SU-DHL-6 (cell line): ENCODE measurements around the gene RASAL3.
"Not testable (repeated sequence)": the region's sequence is repeated elsewhere in the genome, so short reads cannot be mapped to it uniquely, and the experiment has no call there.

Experiments
- H2AFZ ChIP-seq: fragments of 200-600 bp; sonication (generic); 2 replicates; pipeline ENCODE4 v1.6.1; 2014; ENCODE audit warnings: low read depth, mild to moderate bottlenecking, moderate library complexity, mixed read lengths, antibody characterized with exemption, low read length; ENCODE audit not compliant: severe bottlenecking
- H3F3A ChIP-seq: fragments of 200-600 bp; shearing (Covaris generic); 2 replicates; pipeline ENCODE4 v1.6.0; 2016; ENCODE audit warnings: antibody characterized with exemption, mild to moderate bottlenecking; ENCODE audit not compliant: insufficient read depth
- H3K27ac ChIP-seq: fragments of 200-600 bp; sonication (generic); 2 replicates; pipeline ENCODE4 v1.5.1; 2016; ENCODE audit warnings: low read depth, mild to moderate bottlenecking, low read length, moderate library complexity, mixed read lengths
- H3K27me3 ChIP-seq: fragments of 200-600 bp; sonication (generic), shearing (Covaris generic); 2 replicates; pipeline ENCODE4 v1.6.0; 2014; ENCODE audit warnings: mild to moderate bottlenecking, low read length
- H3K36me3 ChIP-seq: fragments of 200-600 bp; sonication (generic); 2 replicates; pipeline ENCODE4 v1.6.1; 2014; ENCODE audit warnings: mild to moderate bottlenecking, low read length, mixed read lengths
- H3K4me2 ChIP-seq: fragments of 300-600, 200-600 bp; shearing (Covaris generic), sonication (generic); 2 replicates; pipeline ENCODE4 v1.6.0; 2014; ENCODE audit warnings: low read length, low read depth, mild to moderate bottlenecking; ENCODE audit not compliant: poor library complexity, severe bottlenecking
- H3K4me3 ChIP-seq: fragments of 200-600 bp; sonication (generic); 2 replicates; pipeline ENCODE4 v1.5.1; 2014; ENCODE audit warnings: antibody characterized with exemption, low read length, mild to moderate bottlenecking, mixed read lengths; ENCODE audit not compliant: insufficient read depth, poor library complexity, severe bottlenecking
- H3K79me2 ChIP-seq: fragments of 200-600 bp; sonication (generic); 2 replicates; pipeline ENCODE4 v1.6.1; 2014; ENCODE audit warnings: mild to moderate bottlenecking, low read length, moderate library complexity; ENCODE audit not compliant: insufficient read depth
- H3K9ac ChIP-seq: fragments of 200-600 bp; sonication (generic); 2 replicates; pipeline ENCODE4 v1.7.0; 2014; ENCODE audit warnings: mild to moderate bottlenecking, low read length
- H3K9me2 ChIP-seq: fragments of 200-600 bp; sonication (generic); replicated peaks from 2 replicates; pipeline ENCODE4 v1.6.1; 2014; ENCODE audit warnings: low read length; ENCODE audit not compliant: insufficient read depth
- H3K9me3 ChIP-seq: fragments of 200-600 bp; sonication (generic); 2 replicates; pipeline ENCODE4 v1.6.1; 2014; ENCODE audit warnings: low read length, mixed read lengths; ENCODE audit not compliant: insufficient read depth
- H4K20me1 ChIP-seq: fragments of 200-600 bp; sonication (generic); 2 replicates; pipeline ENCODE4 v1.6.1; 2014; ENCODE audit warnings: low read depth, mild to moderate bottlenecking, antibody characterized with exemption, low read length, moderate library complexity, mixed read lengths
- CTCF ChIP-seq: fragments of 200-600 bp; sonication (generic); IDR thresholded peaks from one replicate; pipeline ENCODE4 v1.5.1; 2017; ENCODE audit warnings: antibody characterized with exemption, mild to moderate bottlenecking, low read length, moderate library complexity; ENCODE audit not compliant: insufficient read depth, poor library complexity, severe bottlenecking
- EZH2phosphoT487 ChIP-seq: fragments of 200-600 bp; sonication (generic), shearing (Covaris generic); conservative IDR thresholded peaks from 2 replicates; pipeline ENCODE4 v1.6.1; 2018; ENCODE audit warnings: mild to moderate bottlenecking, antibody characterized with exemption, low read length, moderate library complexity, mixed read lengths

The RASAL3 gene

GRCh38 chr19:15475169-15475568 lies 10.8 kb upstream of the RASAL3 start:
- Histone ChIP-seq H3K9me2 (no peaks in the 10 kb centered on the region), H4K20me1 (no peaks in the 10 kb centered on the region), H3K79me2 (no peaks in the 10 kb centered on the region), H3K4me3 (no peak overlapping the region), H3K9me3 (no peaks in the 10 kb centered on the region), H2AFZ (no peak overlapping the region), H3K27ac (no peak overlapping the region), H3F3A (no peaks in the 10 kb centered on the region), H3K36me3 (no peaks in the 10 kb centered on the region), H3K4me2 (no peak overlapping the region), H3K27me3 (no peaks in the 10 kb centered on the region), H3K9ac (no peak overlapping the region)
- TF ChIP-seq EZH2phosphoT487 (no peak), CTCF (no peak)

GRCh38 chr19:15473821-15474220 lies 9.5 kb upstream of the RASAL3 start:
- H3K4me3 ChIP-seq, H3K27me3 ChIP-seq, H4K20me1 ChIP-seq, H3F3A ChIP-seq, H3K79me2 ChIP-seq, H3K27ac ChIP-seq, H3K4me2 ChIP-seq, H2AFZ ChIP-seq, H3K36me3 ChIP-seq, H3K9me3 ChIP-seq, H3K9me2 ChIP-seq, H3K9ac ChIP-seq: not testable (repeated sequence)

GRCh38 chr19:15471639-15472101 lies 7.3 kb upstream of the RASAL3 start:
- H3K27me3 ChIP-seq = no peaks in the 10 kb centered on the region
- no peaks in the 10 kb centered on the region for H3K9me2 ChIP-seq
- TF ChIP-seq CTCF (no peak), EZH2phosphoT487 (no peak)
- no peaks in the 10 kb centered on the region for H3F3A ChIP-seq
- H3K36me3 ChIP-seq = no peaks in the 10 kb centered on the region
- no peaks in the 10 kb centered on the region for H3K9me3 ChIP-seq
- no peak overlapping the region for H2AFZ ChIP-seq
- no peak overlapping the region for H3K4me2 ChIP-seq
- H3K9ac ChIP-seq = no peak overlapping the region
- no peaks in the 10 kb centered on the region for H4K20me1 ChIP-seq
- H3K4me3 ChIP-seq = no peak overlapping the region
- no peak overlapping the region for H3K27ac ChIP-seq
- H3K79me2 ChIP-seq = no peaks in the 10 kb centered on the region

- no peak overlapping the region for H3K4me3 ChIP-seq
- H3K27me3 ChIP-seq = no peaks in the 10 kb centered on the region
- no peaks in the 10 kb centered on the region for H3K36me3 ChIP-seq
- no peak overlapping the region for H3K9ac ChIP-seq
- H3K9me2 ChIP-seq = no peaks in the 10 kb centered on the region
- H3F3A ChIP-seq = no peaks in the 10 kb centered on the region
- no peak for TF ChIP-seq CTCF
- TF ChIP-seq EZH2phosphoT487 = no peak
- no peak overlapping the region for H3K4me2 ChIP-seq
- H3K9me3 ChIP-seq = no peaks in the 10 kb centered on the region
- H2AFZ ChIP-seq = no peak overlapping the region
- H3K79me2 ChIP-seq = no peaks in the 10 kb centered on the region
- no peaks in the 10 kb centered on the region for H4K20me1 ChIP-seq
- no peak overlapping the region for H3K27ac ChIP-seq
Measured at GRCh38 chr19:15469513-15470297, 5.4 kb upstream of the RASAL3 start.
